ENCODE data around the gene YBEY.

The YBEY gene

GRCh38 chr21:46265736-46266525 is 20.2 kb upstream of the YBEY start:
- no peak for DNase-seq

GRCh38 chr21:46266946-46267345 is 19.2 kb upstream of the YBEY start:
- no peak for DNase-seq

GRCh38 chr21:46268371-46268770 is 17.8 kb upstream of the YBEY start:
- no peak for DNase-seq

- no peak for DNase-seq
These were observed 16.7 kb upstream of the YBEY start for GRCh38 chr21:46269466-46269865.

- DNase-seq: no peak
These were observed 12.8 kb upstream of the YBEY start for GRCh38 chr21:46273341-46273740.

- no peak for DNase-seq
These were observed 11.2 kb upstream of the YBEY start for GRCh38 chr21:46274797-46275390.

- peak; percentile 27 for DNase-seq
These were observed 2.0 kb upstream of the YBEY start for GRCh38 chr21:46284077-46284644.

- DNase-seq: no peak
These were observed 1.4 kb upstream of the YBEY start for GRCh38 chr21:46284733-46285132.

GRCh38 chr21:46285206-46285661 is 908 bp upstream of the YBEY start, which contains the start of gene MCM3AP:
TSS of gene MCM3AP (minus strand) at chr21:46285611. CDS start at chr21:46285286, 325 bp downstream.
- no peak for DNase-seq

- peak; percentile 50 for DNase-seq
These were observed 483 bp downstream of the YBEY start for GRCh38 chr21:46286648-46287002.

GRCh38 chr21:46287541-46287940 is 1.4 kb downstream of the YBEY start:
- no peak for DNase-seq

- DNase-seq: no peak
These were observed 3.6 kb downstream of the YBEY start for GRCh38 chr21:46289655-46290179.

- DNase-seq: no peak
These were observed 5.4 kb downstream of the YBEY start for GRCh38 chr21:46291561-46291960.

GRCh38 chr21:46294647-46295176 is 8.6 kb downstream of the YBEY start:
- no peak for DNase-seq

GRCh38 chr21:46295177-46295770 is 9.1 kb downstream of the YBEY start:
- DNase-seq: no peak

GRCh38 chr21:46295996-46296752 is 10.0 kb downstream of the YBEY start:
- no peak for DNase-seq

GRCh38 chr21:46297338-46298271 is 11.5 kb downstream of the YBEY start:
- DNase-seq: no peak

GRCh38 chr21:46299167-46299566 is 13.0 kb downstream of the YBEY start:
- no peak for DNase-seq

GRCh38 chr21:46301759-46302158 is 15.6 kb downstream of the YBEY start:
- DNase-seq: no peak

- DNase-seq: no peak
These were observed 18.3 kb downstream of the YBEY start for GRCh38 chr21:46304437-46304836.

- no peak for DNase-seq
These were observed 18.8 kb downstream of the YBEY start for GRCh38 chr21:46304955-46305354.

All from SHP77 treated with DMSO at 0.1 percent for 48 hours (cell line).